GM19463 (cell line): ENCODE results near the gene TCF7L1.
"Not testable (repeated sequence)": the region's sequence is repeated elsewhere in the genome, so short reads cannot be mapped to it uniquely, and the experiment has no call there.

Source experiments
- ATAC-seq: cut with Tn5 transposase; IDR thresholded peaks from one replicate; pipeline ENCODE4 v1.9.1; 2021; ENCODE audit warnings: mild to moderate bottlenecking, moderate library complexity; ENCODE audit not compliant: unreplicated experiment

Gene TCF7L1

GRCh38 chr2:85131116-85131515, 2.1 kb upstream of the TCF7L1 start:
- no peak for ATAC-seq

GRCh38 chr2:85132397-85132796, 795 bp upstream of the TCF7L1 start:
- ATAC-seq: no peak

- no peak for ATAC-seq
Measured at GRCh38 chr2:85133751-85134254, 611 bp downstream of the TCF7L1 start.

GRCh38 chr2:85134255-85134895, 1.2 kb downstream of the TCF7L1 start:
- ATAC-seq: no peak

- no peak for ATAC-seq
Measured at GRCh38 chr2:85134896-85135659, 1.9 kb downstream of the TCF7L1 start.

GRCh38 chr2:85135660-85135914, 2.4 kb downstream of the TCF7L1 start:
- no peak for ATAC-seq

GRCh38 chr2:85137156-85137555, 4.0 kb downstream of the TCF7L1 start:
- no peak for ATAC-seq

- no peak for ATAC-seq
Measured at GRCh38 chr2:85143463-85144082, 10.4 kb downstream of the TCF7L1 start.

- no peak for ATAC-seq
Measured at GRCh38 chr2:85145116-85145820, 12.1 kb downstream of the TCF7L1 start.

GRCh38 chr2:85148190-85148589, 15.0 kb downstream of the TCF7L1 start:
- ATAC-seq: no peak

GRCh38 chr2:85151026-85151425, 17.8 kb downstream of the TCF7L1 start:
- no peak for ATAC-seq

- no peak for ATAC-seq
Measured at GRCh38 chr2:85152895-85153294, 19.7 kb downstream of the TCF7L1 start.

GRCh38 chr2:85154048-85154753, 21.0 kb downstream of the TCF7L1 start:
- no peak for ATAC-seq

GRCh38 chr2:85155082-85155481, 21.9 kb downstream of the TCF7L1 start:
- not testable (repeated sequence) for ATAC-seq

- ATAC-seq: no peak
Measured at GRCh38 chr2:85156153-85156552, 23.0 kb downstream of the TCF7L1 start.

GRCh38 chr2:85156619-85157018, 23.4 kb downstream of the TCF7L1 start:
- ATAC-seq: no peak

- ATAC-seq: no peak
Measured at GRCh38 chr2:85157345-85157744, 24.2 kb downstream of the TCF7L1 start.

GRCh38 chr2:85158559-85159273, 25.5 kb downstream of the TCF7L1 start:
- no peak for ATAC-seq

GRCh38 chr2:85159589-85159988, 26.4 kb downstream of the TCF7L1 start:
- ATAC-seq: no peak
